GM18867 (cell line): ENCODE results near the gene SBSN.

ENCODE experiments used
- ATAC-seq: cut with Tn5 transposase; IDR thresholded peaks from one replicate; pipeline ENCODE4 v1.9.1; 2021; ENCODE audit warnings: mild to moderate bottlenecking, moderate library complexity; ENCODE audit not compliant: unreplicated experiment

The SBSN gene

GRCh38 chr19:35555301-35556005 lies 27.3 kb upstream of the SBSN start:
- no peak for ATAC-seq

DNA sequence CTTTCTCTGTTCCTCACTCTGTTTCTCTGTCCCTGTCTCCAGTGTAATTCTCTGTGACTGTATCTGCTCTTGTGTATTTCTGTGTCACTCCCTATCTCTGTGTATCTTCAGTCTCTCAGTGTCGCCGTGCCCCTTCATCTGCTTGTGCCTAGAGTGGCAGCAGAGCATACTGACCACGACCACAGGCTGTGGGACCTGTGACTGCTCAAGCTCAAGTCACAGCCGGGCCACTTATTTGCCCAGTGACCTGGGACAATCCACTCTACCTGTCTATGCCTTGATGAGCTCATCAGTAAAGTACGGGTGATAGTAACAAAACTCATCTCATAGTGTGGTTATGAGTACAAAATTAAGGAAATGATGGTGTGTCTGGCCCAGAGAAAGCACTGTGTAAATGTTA lies 26.0 kb upstream of the SBSN start:
- no peak for ATAC-seq

DNA sequence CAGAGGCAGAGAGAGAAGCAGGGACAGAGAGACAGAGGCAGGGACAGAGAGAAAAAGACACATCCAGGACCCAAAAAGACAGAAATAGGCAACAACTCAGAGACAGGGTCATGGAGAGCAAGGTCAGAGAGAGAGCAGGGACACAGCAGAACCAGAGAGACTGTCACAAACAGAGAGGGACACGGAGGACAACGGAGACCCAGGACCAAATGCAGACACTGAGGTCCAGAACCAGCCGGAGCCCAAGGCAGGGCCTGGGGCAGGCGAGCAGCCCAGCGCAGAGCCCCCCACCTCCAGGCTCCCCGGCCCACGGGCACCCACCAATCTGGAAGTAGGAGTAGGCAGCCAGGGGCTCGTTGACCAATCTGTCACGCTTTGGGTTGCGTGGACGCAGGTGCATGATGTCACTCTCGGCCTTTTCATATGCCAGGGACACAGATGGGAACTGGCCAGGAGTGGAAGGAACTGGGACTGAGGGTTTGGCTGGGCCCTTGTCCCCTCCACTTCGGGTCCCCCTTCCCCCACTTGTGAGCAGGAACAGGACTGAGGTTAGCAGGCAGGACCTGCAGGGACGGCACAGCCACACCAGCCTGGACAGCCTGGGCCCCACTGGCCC lies 25.4 kb upstream of the SBSN start:
- ATAC-seq = no peak

DNA sequence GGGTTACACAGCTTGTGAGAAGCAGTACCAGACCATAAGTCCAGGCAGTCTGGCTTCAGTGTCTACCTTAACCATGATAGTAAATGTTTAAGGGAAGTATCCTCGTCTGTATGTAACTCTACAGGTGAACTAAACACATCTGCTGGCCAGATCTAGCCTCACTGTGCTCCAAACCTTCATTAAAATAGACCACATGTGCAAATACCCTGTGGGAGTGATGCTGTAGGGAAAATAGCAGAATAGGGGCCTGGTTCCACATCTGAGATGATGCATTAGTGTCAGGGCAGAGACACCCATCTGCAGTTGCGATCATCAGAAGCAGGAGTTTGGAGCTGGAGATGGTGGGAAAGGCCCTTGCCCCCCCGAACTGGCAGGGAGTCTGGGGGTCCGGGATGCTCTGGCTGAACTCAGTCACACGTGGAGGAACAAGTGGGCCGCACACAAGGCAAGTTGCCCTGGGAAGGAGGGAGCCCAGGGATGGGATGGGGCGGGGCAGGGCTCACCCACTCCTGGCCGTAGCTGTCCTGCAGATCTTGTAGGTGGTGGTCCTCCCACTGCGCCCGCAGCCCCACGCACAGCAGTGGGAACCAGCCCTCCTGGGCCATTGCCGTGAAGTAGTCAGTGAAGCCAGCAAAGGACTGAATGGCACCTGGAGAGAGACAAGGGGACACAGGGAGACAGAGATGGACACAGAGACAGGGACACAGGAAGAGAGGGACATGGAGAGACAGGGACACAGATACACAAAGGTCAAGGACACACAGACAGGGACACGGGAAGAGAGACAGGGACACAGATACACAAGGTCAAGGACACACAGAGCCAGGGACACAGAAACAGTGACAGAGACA lies 24.6 kb upstream of the SBSN start:
- no peak for ATAC-seq

GRCh38 chr19:35551091-35551810 lies 23.1 kb upstream of the SBSN start:
- no peak for ATAC-seq

DNA sequence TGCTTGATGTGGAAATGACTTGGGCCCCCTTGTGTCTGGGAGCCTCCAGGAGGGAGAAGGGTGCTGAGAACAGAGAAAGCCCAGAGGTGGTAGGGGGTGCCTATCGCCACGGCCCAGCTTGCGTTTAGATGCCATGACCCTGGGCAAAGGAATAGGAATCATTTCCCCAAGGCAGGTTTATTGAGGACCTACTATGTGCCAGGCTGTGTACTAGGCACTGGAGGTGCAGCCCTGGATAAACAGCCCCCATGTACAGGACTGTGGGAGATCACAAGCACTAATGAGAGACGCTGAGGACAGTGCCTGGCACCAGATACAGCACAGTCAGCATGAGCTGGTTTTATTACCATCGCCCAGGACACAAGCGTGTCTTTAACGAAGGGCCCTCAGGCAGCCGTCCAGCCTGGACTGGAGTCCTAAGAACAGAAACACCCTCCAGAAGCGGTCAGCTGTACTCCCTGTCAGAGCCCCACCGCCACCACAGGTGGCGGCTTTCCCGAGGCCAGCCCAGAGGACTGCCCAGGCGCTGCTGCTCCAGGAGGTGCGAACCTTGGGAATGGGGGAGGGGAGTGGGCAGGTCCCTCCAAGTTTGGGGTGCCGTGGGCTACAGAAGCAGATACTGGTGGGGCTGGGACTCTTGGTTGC lies 21.9 kb upstream of the SBSN start:
- no peak for ATAC-seq

GRCh38 chr19:35549174-35549788 lies 21.2 kb upstream of the SBSN start:
- no peak for ATAC-seq

- no peak for ATAC-seq
Measured at GRCh38 chr19:35546532-35546931, 18.4 kb upstream of the SBSN start.

DNA sequence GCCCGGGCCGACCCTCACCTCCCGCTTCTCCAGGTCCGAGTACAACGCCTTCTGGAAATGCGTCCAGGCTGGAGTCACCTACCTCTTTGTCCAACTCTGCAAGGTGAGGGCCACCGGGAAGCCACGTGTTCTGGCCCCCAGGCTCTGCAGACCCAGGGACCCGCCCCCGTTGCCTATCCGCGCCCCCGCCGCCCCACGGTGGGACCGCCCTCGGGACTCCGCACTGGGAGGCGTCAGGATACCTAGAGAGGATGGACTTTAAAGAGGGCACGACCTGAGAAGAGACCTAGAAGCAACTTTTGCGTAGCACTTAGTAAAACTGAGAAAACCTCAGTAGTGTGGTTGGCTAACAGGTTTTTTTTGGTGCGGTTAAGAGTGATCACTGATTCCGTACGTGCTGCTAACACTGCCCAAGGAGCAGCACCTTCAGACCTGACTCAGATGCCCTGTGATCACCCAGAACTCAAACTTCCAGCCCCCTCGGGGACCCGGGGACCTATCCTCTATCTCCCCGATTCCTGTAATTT lies 17.8 kb upstream of the SBSN start:
- peak; percentile 47 for ATAC-seq

DNA sequence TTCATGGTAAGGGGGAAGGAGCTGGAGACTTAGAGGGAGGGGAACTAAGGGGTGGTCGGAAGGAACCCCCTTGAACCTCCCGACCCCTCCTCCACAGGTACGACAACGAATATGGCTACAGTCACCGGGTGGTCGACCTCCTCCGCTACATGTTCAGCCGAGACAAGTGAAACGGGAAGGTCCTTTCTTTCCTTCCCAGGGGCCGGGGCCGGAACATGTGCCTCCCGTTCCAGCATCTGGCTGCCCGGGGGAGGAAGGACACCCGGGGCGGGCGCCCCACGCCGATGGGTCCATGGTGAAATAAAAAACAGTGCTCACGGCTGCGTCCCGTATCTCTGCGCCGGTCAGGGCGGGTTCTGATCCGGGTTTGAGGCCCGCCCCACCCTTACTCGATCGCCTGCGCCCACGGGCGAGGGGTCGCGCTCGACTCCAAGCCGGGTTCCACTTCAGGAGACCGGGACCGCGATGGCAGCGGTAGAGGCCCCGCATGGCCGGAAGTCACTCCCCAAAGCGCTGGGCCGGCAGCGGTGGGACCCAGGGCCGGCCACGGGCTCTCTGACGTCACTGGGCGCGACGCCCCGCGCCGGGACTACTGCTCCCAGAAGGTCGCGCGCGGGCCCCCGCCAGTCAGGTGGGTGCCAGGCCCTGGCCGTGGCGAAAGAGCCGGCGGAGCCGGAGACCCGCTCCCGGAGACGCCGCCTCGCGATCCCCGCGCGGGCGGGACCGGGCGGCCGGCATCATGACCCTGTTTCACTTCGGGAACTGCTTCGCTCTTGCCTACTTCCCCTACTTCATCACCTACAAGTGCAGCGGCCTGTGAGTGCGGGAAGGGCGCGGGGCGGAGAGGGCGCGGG lies 17.1 kb upstream of the SBSN start, which contains the start of gene TMEM147:
TMEM147 (plus strand) TSS at position 626 of the 854 bp plus-strand sequence; CDS start at position 740, 114 bp downstream.
- peak; percentile 82 for ATAC-seq

DNA sequence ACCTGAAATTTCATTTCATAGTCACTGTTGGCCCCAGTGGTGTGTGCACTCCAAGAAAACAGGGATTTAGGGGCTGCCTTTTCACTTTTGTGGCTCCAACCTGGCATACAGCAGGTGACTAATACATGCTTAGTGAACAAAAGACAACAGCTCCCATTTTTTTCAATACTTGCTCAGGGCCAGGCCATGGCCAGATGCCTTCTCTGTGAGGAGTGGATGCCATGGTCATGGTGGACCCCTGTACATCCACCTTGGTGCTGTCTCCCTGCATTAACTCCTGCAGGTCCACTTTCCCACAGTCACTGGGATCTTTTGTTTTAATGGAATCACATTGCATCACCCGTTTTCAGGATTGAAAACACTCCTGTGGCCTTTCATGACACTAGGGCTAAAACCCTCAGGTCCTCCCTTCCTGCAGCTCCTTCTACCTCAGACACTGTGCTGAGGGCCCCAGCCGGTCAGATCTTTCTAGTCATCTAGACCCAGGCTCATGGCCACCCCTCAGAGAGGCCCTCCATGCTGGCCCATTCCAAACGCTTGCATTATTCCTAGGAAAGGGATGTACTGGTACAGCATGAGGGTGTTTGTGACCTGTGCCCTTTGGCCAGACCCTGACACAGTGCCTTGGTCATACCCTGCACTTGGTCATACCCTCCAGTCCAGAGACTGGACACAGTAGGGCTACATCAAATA lies 16.1 kb upstream of the SBSN start:
- no peak for ATAC-seq

DNA sequence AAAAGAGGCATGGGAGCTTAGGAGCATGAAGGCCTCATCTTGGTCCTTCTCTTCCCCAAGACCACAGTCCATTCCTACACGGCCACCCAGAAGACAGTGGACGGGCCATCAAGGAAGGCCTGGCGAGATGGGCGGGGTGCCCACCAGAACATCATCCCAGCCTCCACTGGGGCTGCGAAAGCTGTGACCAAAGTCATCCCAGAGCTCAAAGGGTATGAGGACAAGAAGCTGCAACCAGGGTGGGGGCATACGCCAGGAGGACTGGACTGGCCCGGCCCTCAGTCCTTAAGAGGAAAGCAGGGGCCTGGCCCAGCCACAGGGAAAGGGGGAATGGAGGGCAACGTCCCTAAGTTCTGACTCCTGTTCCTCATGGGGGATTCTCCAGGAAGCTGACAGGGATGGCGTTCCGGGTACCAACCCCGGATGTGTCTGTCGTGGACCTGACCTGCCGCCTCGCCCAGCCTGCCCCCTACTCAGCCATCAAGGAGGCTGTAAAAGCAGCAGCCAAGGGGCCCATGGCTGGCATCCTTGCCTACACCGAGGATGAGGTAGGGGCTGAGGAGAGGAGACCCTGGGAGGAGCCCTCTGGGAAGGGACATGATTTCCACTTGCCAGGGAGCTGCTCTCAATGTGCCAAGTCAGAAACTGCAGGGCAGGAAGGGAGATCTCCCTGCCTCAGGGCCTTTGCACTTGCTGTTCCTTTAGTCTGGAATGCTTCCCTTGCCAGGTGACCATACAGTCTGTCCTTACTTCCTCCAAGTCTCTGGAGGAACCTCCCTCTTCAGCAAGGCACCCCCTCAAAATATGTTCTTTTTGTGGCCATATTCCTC lies 15.4 kb upstream of the SBSN start:
- no peak for ATAC-seq

DNA sequence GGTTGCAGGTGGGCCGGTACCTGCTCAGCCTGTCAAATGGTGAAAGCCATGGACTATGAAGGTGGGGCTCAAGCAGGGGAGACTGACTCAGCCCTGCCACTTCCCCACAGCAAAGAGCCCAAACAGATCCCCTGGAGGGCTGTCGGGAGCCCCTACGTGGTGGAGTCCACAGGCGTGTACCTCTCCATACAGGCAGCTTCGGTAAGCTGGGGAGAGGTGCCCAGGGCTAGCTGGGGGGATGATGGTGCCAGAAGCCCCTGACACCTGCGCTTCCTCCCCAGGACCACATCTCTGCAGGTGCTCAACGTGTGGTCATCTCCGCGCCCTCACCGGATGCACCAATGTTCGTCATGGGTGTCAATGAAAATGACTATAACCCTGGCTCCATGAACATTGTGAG lies 14.1 kb upstream of the SBSN start:
- no peak for ATAC-seq

GRCh38 chr19:35540356-35540927 lies 12.3 kb upstream of the SBSN start:
- ATAC-seq = no peak

- ATAC-seq = no peak
Measured at GRCh38 chr19:35539850-35540249, 11.7 kb upstream of the SBSN start.

DNA sequence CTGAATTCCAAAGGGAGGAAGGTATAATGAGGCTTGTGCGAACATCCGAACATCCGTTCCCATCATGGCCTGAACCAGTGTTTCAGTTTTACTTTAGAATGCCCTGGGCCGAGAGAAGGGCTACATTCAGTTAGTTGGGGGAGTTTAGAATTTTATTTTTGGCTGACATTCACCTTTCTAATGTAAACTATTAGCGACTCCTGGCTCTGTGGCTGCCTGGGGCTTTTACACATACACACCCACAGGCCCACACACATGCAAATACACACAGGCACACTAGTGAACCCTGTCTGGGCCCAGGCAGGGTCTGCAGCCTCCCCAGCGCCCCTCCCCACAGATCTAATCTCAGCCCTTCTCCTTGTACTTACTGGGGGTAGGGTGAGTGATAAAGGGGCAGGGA lies 11.2 kb upstream of the SBSN start:
- ATAC-seq = no peak

DNA sequence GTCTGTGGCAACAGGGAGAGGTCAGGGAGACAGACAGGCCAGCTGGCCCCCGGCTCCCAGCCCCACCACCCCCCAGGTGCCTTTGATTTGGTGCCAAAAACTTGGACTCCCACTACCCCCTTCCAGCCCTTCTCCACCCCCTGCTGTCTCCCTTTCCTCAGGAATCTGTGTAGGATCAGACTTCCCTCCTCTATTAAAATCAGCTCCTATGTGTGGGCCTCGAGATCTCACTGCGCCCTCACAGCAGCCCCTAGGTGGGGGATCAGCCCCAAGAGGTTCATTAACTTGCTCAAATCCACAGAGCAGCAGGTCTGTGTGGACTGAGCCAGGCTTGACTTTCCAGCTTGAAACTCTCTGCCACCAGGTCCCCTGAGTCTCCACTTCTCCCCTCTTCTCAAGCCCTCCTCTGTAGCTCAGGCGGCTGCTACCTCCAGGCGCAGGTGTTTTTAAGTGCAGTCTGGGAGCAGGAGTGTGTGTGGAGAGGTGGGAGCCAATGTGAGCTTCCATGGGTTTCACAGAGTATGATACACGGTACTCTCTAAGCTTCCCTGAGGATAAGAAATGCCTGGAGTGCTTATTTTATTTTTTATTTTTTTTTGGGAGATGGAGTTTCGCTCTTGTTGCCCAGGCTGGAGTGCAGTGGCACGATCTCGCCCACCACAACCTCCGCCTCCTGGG lies 6.8 kb upstream of the SBSN start:
- ATAC-seq = no peak
